GM10266 (cell line): ENCODE data around the gene FAM53C.

Experiments
- DNase-seq: peaks from one replicate; pipeline ENCODE4 v3.0.0; 2012; ENCODE audit errors: extremely low spot score
- CTCF ChIP-seq: IDR thresholded peaks from 2 replicates; pipeline ENCODE4 v1.5.1; 2012; ENCODE audit warnings: mild to moderate bottlenecking, low read depth; ENCODE audit not compliant: control insufficient read depth, insufficient read depth; ENCODE audit errors: missing control alignments

Gene FAM53C

GRCh38 chr5:138330813-138331448, 7.1 kb upstream of the FAM53C start:
- TF ChIP-seq CTCF = no peak
- no peak for DNase-seq

- peak; percentile 94 for DNase-seq
- TF ChIP-seq CTCF = no peak
Measured at GRCh38 chr5:138331449-138332368, 6.4 kb upstream of the FAM53C start, which contains the start of gene CDC25C. Gene CDC25C (minus strand): TSS chr5:138331804. CDS start chr5:138331180, 624 bp downstream.

GRCh38 chr5:138334867-138335447, 3.1 kb upstream of the FAM53C start:
- TF ChIP-seq CTCF = no peak
- DNase-seq = no peak

- TF ChIP-seq CTCF = no peak
- peak; percentile 10 for DNase-seq
Measured at GRCh38 chr5:138336952-138337684, 948 bp upstream of the FAM53C start.

GRCh38 chr5:138338411-138339090, 485 bp downstream of the FAM53C start:
- TF ChIP-seq CTCF = no peak
- DNase-seq = peak; percentile 31

GRCh38 chr5:138339091-138339456, 1.0 kb downstream of the FAM53C start:
- DNase-seq = peak; percentile 22
- no peak for TF ChIP-seq CTCF
